ENCODE measurements around the gene USP25. TPM values are rescaled to one million over a fixed set of nuclear protein-coding genes. Genes with fewer than 3 reads are reported as not detected.

Gene USP25
- total and polyA plus RNA-seq, 9 of the 15 experiments (the other 6 are each of a cell fraction or from before 2014, with no cell fraction given) = 7.8 to 44.9 (median 31.4) TPM

- no peak overlapping the region for H2AFZ ChIP-seq (ENCODE audit: low read depth, low read length)
- H3K36me3 ChIP-seq (ENCODE audit: control insufficient read depth, insufficient read depth, low read length) = no peaks in the 10 kb centered on the region
- no peak for FAIRE-seq
- no TSS peak for BruUV-seq (replicated peaks)
- H3K9me1 ChIP-seq (ENCODE audit: control insufficient read depth, insufficient read depth, low read length) = no peaks in the 10 kb centered on the region
- no peak overlapping the region for H3K4me3 ChIP-seq
- 4% methylated on average over 3 of the region's 3 CpGs for WGBS (ENCODE audit: insufficient coverage, low coverage, missing lambda C conversion rate)
- H3K9ac ChIP-seq (ENCODE audit: insufficient read depth in 1 of 2, low read depth in 2 of 2, low read length in 2 of 2) = no peak overlapping the region
- no peak overlapping the region for H3K4me2 ChIP-seq (ENCODE audit: insufficient read depth, low read length)
- TF ChIP-seq SAFB2 (IDR thresholded peaks at IDR 0.05; ENCODE audit: borderline replicate concordance, low read depth, low read length, severe bottlenecking) (no peak), BCL6 (CRISPR knock-in tag; IDR thresholded peaks at IDR 0.05) (no peak), L3MBTL2 (IDR thresholded peaks at IDR 0.05) (no peak), ZNF644 (tag; IDR thresholded peaks at IDR 0.05; ENCODE audit: low read depth) (no peak), KDM1A (IDR thresholded peaks at IDR 0.05) (no peak), SPI1 (IDR thresholded peaks at IDR 0.05; ENCODE audit: borderline replicate concordance, low read depth, low read length) (no peak), SMARCE1 (IDR thresholded peaks at IDR 0.05) (no peak)
- H3K27me3 ChIP-seq (ENCODE audit: control insufficient read depth in 2 of 2, insufficient read depth in 2 of 2, low read length in 2 of 2) = no peaks in the 10 kb centered on the region
- in situ Hi-C loops (cut with MboI) = no loop called here
- H3K9me3 ChIP-seq (replicated peaks; ENCODE audit: control insufficient read depth, insufficient read depth, low read depth, low read length) = no peaks in the 10 kb centered on the region
- DNase-seq (ENCODE audit: extremely low read depth in 1 of 4, low spot score in 3 of 4) = no peak
- no peak overlapping the region for H3K27ac ChIP-seq (ENCODE audit: extremely low read depth, low read depth, low read length)
- no peak for ATAC-seq
- no peaks in the 10 kb centered on the region for H3K4me1 ChIP-seq (replicated peaks in 1 of 2; ENCODE audit: control insufficient read depth in 2 of 2, insufficient read depth in 2 of 2, low read length in 2 of 2)
- ChIA-PET POLR2A (no interaction called here), CTCF (ENCODE audit: low intra/inter-chr PET ratio) (no interaction called here)
- intact Hi-C loops (cut with micrococcal nuclease) = no loop called here
- no peaks in the 10 kb centered on the region for H3K79me2 ChIP-seq (ENCODE audit: control insufficient read depth, insufficient read depth, low read length)
- H4K20me1 ChIP-seq (replicated peaks; ENCODE audit: control insufficient read depth, insufficient read depth, low read length) = no peaks in the 10 kb centered on the region
Observed at GRCh38 chr21:15688016-15688415, 41.8 kb upstream of the USP25 start.

- in situ Hi-C loops (cut with MboI) (no loop called here), intact Hi-C loops (cut with micrococcal nuclease) (no loop called here)
- no TSS peak for BruUV-seq (replicated peaks)
- H4K20me1 ChIP-seq (replicated peaks; ENCODE audit: control insufficient read depth, insufficient read depth, low read length) = no peaks in the 10 kb centered on the region
- no peaks in the 10 kb centered on the region for H3K79me2 ChIP-seq (ENCODE audit: control insufficient read depth, insufficient read depth, low read length)
- no peaks in the 10 kb centered on the region for H3K9me1 ChIP-seq (ENCODE audit: control insufficient read depth, insufficient read depth, low read length)
- ChIA-PET CTCF (ENCODE audit: low intra/inter-chr PET ratio) (no interaction called here), POLR2A (no interaction called here)
- ATAC-seq = no peak
- H3K27me3 ChIP-seq (ENCODE audit: control insufficient read depth in 2 of 2, insufficient read depth in 2 of 2, low read length in 2 of 2) = no peaks in the 10 kb centered on the region
- H3K9ac ChIP-seq (ENCODE audit: insufficient read depth in 1 of 2, low read depth in 2 of 2, low read length in 2 of 2) = no peak overlapping the region
- H2AFZ ChIP-seq (ENCODE audit: low read depth, low read length) = no peak overlapping the region
- WGBS (ENCODE audit: insufficient coverage, low coverage, missing lambda C conversion rate) = 21% methylated on average over 2 of the region's 2 CpGs
- no peak overlapping the region for H3K4me3 ChIP-seq
- H3K4me1 ChIP-seq (replicated peaks in 1 of 2; ENCODE audit: control insufficient read depth in 2 of 2, insufficient read depth in 2 of 2, low read length in 2 of 2) = no peaks in the 10 kb centered on the region
- DNase-seq (ENCODE audit: extremely low read depth in 1 of 4, low spot score in 3 of 4) = no peak
- no peaks in the 10 kb centered on the region for H3K36me3 ChIP-seq (ENCODE audit: control insufficient read depth, insufficient read depth, low read length)
- H3K27ac ChIP-seq (ENCODE audit: extremely low read depth, low read depth, low read length) = no peak overlapping the region
- H3K9me3 ChIP-seq (replicated peaks; ENCODE audit: control insufficient read depth, insufficient read depth, low read depth, low read length) = no peaks in the 10 kb centered on the region
- no peak overlapping the region for H3K4me2 ChIP-seq (ENCODE audit: insufficient read depth, low read length)
- no peak for FAIRE-seq
- TF ChIP-seq MXI1 (IDR thresholded peaks at IDR 0.05; ENCODE audit: low read depth, low read length) = no peak
- no peak for TF ChIP-seq ZMIZ1 (IDR thresholded peaks at IDR 0.05; ENCODE audit: low read depth in 2 of 2, low read length in 2 of 2)
- no peak for TF ChIP-seq GMEB1 (CRISPR knock-in tag; IDR thresholded peaks at IDR 0.05)
- no peak for TF ChIP-seq PCBP1 (IDR thresholded peaks at IDR 0.05; ENCODE audit: low read depth, low read length, poor library complexity, severe bottlenecking)
- TF ChIP-seq ZBTB7A (IDR thresholded peaks at IDR 0.05; ENCODE audit: borderline replicate concordance, control insufficient read depth, low read depth, low read length) = no peak
- TF ChIP-seq ZNF644 (tag; IDR thresholded peaks at IDR 0.05; ENCODE audit: low read depth) = no peak
- TF ChIP-seq RB1 (IDR thresholded peaks at IDR 0.05; ENCODE audit: low read depth) = no peak
Observed at GRCh38 chr21:15688809-15689208, 41.0 kb upstream of the USP25 start.
